ENCODE data around the gene PEX11G. TPM values are rescaled to one million over a fixed set of nuclear protein-coding genes. Genes with fewer than 3 reads are reported as not detected.

PEX11G gene
- total RNA-seq, 1 experiment from 2014 or later = 4.3 TPM

DNA sequence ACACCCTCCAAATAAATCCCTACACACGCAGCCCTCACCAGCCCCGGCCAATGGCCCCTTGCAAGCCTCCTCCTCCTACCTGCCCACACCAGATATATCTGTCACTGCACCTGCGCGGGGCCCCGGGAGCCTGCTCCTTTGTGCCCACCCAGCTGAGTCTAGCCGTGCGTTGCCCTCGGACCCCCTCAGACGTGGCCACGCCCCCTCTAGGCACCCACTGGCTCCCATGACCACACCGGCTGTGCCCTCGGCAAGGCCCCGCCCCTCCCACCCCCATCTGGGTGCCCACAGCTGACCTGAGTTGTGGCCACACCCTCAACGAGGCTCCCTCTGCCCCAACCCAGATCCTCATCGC is 40.4 kb upstream of the PEX11G start (continued):
- TF ChIP-seq, protein P1, sequence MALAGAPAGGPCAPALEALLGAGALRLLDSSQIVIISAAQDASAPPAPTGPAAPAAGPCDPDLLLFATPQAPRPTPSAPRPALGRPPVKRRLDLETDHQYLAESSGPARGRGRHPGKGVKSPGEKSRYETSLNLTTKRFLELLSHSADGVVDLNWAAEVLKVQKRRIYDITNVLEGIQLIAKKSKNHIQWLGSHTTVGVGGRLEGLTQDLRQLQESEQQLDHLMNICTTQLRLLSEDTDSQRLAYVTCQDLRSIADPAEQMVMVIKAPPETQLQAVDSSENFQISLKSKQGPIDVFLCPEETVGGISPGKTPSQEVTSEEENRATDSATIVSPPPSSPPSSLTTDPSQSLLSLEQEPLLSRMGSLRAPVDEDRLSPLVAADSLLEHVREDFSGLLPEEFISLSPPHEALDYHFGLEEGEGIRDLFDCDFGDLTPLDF (CRISPR knock-in tag; IDR thresholded peaks at IDR 0.05) = no peak
- TF ChIP-seq NR1H2 (CRISPR knock-in tag; IDR thresholded peaks at IDR 0.05) = no peak

DNA sequence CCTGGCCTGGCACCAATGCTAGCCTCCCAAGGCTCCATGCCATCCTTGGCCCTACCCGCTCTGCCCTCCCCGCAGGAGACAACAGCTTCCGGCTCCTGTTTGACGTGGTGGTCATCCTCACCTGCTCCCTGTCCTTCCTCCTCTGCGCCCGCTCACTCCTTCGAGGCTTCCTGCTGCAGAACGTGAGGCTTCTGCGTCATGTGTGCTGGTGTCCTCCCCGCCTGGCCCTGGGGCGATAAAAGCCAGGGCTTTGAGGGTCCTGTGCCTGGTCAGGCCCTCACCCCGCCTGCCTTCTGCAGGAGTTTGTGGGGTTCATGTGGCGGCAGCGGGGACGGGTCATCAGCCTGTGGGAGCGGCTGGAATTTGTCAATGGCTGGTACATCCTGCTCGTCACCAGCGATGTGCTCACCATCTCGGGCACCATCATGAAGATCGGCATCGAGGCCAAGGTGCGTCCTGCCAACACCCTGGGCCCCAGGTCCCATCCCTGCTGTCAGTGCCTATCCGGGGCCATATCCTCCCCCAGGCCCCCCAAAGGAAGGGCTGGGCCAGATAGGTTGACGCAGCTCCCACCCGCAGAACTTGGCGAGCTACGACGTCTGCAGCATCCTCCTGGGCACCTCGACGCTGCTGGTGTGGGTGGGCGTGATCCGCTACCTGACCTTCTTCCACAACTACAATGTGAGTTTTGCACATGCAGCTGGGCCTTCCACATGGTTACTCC is 39.8 kb upstream of the PEX11G start:
- ChIA-PET POLR2A (no interaction called here), CTCF (no interaction called here)
- DNase-seq (ENCODE audit: low spot score) (no peak), ATAC-seq (no peak)
- Mint-ChIP-seq H3K9me3 (no peaks in the 10 kb centered on the region), H3K36me3 (peaks cover 5% of the 10 kb centered on the region; the same call in 1 of the 2 replicates), H3K4me1 (no peaks in the 10 kb centered on the region), H3K27me3 (ENCODE audit: low read depth) (no peaks in the 10 kb centered on the region), H3K27ac (no peak overlapping the region), H3K4me3 (no peak overlapping the region)
- TF ChIP-seq SOX15 (CRISPR knock-in tag; IDR thresholded peaks at IDR 0.05) (no peak), TEAD4 (CRISPR knock-in tag; IDR thresholded peaks at IDR 0.05) (no peak), PRRX2 (CRISPR knock-in tag; IDR thresholded peaks at IDR 0.05) (no peak), ZNF121 (CRISPR knock-in tag; IDR thresholded peaks at IDR 0.05) (no peak), NFE2L1 (CRISPR knock-in tag; IDR thresholded peaks at IDR 0.05) (no peak), ZNF219 (CRISPR knock-in tag; IDR thresholded peaks at IDR 0.05; ENCODE audit: borderline replicate concordance) (no peak), ESRRA (CRISPR knock-in tag; IDR thresholded peaks at IDR 0.05; ENCODE audit: borderline replicate concordance) (no peak), ZNF138 (CRISPR knock-in tag; conservative IDR thresholded peaks at IDR 0.05) (no peak)
- TF ChIP-seq, protein P2, sequence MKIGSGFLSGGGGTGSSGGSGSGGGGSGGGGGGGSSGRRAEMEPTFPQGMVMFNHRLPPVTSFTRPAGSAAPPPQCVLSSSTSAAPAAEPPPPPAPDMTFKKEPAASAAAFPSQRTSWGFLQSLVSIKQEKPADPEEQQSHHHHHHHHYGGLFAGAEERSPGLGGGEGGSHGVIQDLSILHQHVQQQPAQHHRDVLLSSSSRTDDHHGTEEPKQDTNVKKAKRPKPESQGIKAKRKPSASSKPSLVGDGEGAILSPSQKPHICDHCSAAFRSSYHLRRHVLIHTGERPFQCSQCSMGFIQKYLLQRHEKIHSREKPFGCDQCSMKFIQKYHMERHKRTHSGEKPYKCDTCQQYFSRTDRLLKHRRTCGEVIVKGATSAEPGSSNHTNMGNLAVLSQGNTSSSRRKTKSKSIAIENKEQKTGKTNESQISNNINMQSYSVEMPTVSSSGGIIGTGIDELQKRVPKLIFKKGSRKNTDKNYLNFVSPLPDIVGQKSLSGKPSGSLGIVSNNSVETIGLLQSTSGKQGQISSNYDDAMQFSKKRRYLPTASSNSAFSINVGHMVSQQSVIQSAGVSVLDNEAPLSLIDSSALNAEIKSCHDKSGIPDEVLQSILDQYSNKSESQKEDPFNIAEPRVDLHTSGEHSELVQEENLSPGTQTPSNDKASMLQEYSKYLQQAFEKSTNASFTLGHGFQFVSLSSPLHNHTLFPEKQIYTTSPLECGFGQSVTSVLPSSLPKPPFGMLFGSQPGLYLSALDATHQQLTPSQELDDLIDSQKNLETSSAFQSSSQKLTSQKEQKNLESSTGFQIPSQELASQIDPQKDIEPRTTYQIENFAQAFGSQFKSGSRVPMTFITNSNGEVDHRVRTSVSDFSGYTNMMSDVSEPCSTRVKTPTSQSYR (CRISPR knock-in tag; IDR thresholded peaks at IDR 0.05) = no peak
- TF ChIP-seq, protein P3, sequence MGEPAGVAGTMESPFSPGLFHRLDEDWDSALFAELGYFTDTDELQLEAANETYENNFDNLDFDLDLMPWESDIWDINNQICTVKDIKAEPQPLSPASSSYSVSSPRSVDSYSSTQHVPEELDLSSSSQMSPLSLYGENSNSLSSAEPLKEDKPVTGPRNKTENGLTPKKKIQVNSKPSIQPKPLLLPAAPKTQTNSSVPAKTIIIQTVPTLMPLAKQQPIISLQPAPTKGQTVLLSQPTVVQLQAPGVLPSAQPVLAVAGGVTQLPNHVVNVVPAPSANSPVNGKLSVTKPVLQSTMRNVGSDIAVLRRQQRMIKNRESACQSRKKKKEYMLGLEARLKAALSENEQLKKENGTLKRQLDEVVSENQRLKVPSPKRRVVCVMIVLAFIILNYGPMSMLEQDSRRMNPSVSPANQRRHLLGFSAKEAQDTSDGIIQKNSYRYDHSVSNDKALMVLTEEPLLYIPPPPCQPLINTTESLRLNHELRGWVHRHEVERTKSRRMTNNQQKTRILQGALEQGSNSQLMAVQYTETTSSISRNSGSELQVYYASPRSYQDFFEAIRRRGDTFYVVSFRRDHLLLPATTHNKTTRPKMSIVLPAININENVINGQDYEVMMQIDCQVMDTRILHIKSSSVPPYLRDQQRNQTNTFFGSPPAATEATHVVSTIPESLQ (CRISPR knock-in tag; IDR thresholded peaks at IDR 0.05) = no peak
- TF ChIP-seq, protein P4, sequence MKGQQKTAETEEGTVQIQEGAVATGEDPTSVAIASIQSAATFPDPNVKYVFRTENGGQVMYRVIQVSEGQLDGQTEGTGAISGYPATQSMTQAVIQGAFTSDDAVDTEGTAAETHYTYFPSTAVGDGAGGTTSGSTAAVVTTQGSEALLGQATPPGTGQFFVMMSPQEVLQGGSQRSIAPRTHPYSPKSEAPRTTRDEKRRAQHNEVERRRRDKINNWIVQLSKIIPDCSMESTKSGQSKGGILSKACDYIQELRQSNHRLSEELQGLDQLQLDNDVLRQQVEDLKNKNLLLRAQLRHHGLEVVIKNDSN (CRISPR knock-in tag; IDR thresholded peaks at IDR 0.05) = no peak
- TF ChIP-seq, protein P5, sequence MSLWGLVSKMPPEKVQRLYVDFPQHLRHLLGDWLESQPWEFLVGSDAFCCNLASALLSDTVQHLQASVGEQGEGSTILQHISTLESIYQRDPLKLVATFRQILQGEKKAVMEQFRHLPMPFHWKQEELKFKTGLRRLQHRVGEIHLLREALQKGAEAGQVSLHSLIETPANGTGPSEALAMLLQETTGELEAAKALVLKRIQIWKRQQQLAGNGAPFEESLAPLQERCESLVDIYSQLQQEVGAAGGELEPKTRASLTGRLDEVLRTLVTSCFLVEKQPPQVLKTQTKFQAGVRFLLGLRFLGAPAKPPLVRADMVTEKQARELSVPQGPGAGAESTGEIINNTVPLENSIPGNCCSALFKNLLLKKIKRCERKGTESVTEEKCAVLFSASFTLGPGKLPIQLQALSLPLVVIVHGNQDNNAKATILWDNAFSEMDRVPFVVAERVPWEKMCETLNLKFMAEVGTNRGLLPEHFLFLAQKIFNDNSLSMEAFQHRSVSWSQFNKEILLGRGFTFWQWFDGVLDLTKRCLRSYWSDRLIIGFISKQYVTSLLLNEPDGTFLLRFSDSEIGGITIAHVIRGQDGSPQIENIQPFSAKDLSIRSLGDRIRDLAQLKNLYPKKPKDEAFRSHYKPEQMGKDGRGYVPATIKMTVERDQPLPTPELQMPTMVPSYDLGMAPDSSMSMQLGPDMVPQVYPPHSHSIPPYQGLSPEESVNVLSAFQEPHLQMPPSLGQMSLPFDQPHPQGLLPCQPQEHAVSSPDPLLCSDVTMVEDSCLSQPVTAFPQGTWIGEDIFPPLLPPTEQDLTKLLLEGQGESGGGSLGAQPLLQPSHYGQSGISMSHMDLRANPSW (CRISPR knock-in tag; conservative IDR thresholded peaks at IDR 0.05; ENCODE audit: low read depth) = no peak
- TF ChIP-seq, protein P6, sequence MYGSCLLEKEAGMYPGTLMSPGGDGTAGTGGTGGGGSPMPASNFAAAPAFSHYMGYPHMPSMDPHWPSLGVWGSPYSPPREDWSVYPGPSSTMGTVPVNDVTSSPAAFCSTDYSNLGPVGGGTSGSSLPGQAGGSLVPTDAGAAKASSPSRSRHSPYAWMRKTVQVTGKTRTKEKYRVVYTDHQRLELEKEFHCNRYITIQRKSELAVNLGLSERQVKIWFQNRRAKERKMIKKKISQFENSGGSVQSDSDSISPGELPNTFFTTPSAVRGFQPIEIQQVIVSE (CRISPR knock-in tag; IDR thresholded peaks at IDR 0.05; ENCODE audit: borderline replicate concordance) = no peak
- TF ChIP-seq, protein P7, sequence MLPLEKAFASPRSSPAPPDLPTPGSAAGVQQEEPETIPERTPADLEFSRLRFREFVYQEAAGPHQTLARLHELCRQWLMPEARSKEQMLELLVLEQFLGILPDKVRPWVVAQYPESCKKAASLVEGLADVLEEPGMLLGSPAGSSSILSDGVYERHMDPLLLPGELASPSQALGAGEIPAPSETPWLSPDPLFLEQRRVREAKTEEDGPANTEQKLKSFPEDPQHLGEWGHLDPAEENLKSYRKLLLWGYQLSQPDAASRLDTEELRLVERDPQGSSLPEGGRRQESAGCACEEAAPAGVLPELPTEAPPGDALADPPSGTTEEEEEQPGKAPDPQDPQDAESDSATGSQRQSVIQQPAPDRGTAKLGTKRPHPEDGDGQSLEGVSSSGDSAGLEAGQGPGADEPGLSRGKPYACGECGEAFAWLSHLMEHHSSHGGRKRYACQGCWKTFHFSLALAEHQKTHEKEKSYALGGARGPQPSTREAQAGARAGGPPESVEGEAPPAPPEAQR (CRISPR knock-in tag; IDR thresholded peaks at IDR 0.05) = no peak
- TF ChIP-seq, protein P8, sequence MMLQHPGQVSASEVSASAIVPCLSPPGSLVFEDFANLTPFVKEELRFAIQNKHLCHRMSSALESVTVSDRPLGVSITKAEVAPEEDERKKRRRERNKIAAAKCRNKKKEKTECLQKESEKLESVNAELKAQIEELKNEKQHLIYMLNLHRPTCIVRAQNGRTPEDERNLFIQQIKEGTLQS (CRISPR knock-in tag; conservative IDR thresholded peaks at IDR 0.05) = no peak
- TF ChIP-seq, protein P9, sequence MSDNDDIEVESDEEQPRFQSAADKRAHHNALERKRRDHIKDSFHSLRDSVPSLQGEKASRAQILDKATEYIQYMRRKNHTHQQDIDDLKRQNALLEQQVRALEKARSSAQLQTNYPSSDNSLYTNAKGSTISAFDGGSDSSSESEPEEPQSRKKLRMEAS (CRISPR knock-in tag; IDR thresholded peaks at IDR 0.05) = no peak

All from WTC11 (cell line).